ENCODE results near the gene GTPBP4. TPM values are rescaled to one million over a fixed set of nuclear protein-coding genes. Genes with fewer than 3 reads are reported as not detected.

GTPBP4 gene
- total RNA-seq, 1 donor = 38.9 TPM

GRCh38 chr10:1020958-1021357, 32.7 kb downstream of the GTPBP4 start:
- no peak for DNase-seq (ENCODE audit: low read depth)
- TF ChIP-seq CTCF (IDR thresholded peaks at IDR 0.05; ENCODE audit: insufficient read depth, low read depth, low read length) = no peak
- no peak overlapping the region for H3K4me3 ChIP-seq (ENCODE audit: low read depth, low read length)

- DNase-seq (ENCODE audit: low read depth) = no peak
- TF ChIP-seq CTCF (IDR thresholded peaks at IDR 0.05; ENCODE audit: insufficient read depth, low read depth, low read length) = no peak
- peak overlapping the region; percentile 12 for H3K4me3 ChIP-seq (ENCODE audit: low read depth, low read length)
These were observed 34.2 kb downstream of the GTPBP4 start for GRCh38 chr10:1022413-1022812.

- TF ChIP-seq CTCF (IDR thresholded peaks at IDR 0.05; ENCODE audit: insufficient read depth, low read depth, low read length) = no peak
- H3K4me3 ChIP-seq (ENCODE audit: low read depth, low read length) = no peak overlapping the region
- DNase-seq (ENCODE audit: low read depth) = no peak
These were observed 35.9 kb downstream of the GTPBP4 start for GRCh38 chr10:1024103-1024502.

GRCh38 chr10:1025683-1026082, 37.4 kb downstream of the GTPBP4 start, which contains the start of gene IDI2:
Gene IDI2 (minus strand): TSS chr10:1025859. CDS start chr10:1024723, 1,136 bp downstream.
- no peak for TF ChIP-seq CTCF (IDR thresholded peaks at IDR 0.05; ENCODE audit: insufficient read depth, low read depth, low read length)
- no peak for DNase-seq (ENCODE audit: low read depth)
- H3K4me3 ChIP-seq (ENCODE audit: low read depth, low read length) = no peak within 1 kb of the TSS

- DNase-seq (ENCODE audit: low read depth) = no peak
- no peak overlapping the region for H3K4me3 ChIP-seq (ENCODE audit: low read depth, low read length)
- no peak for TF ChIP-seq CTCF (IDR thresholded peaks at IDR 0.05; ENCODE audit: insufficient read depth, low read depth, low read length)
These were observed 38.3 kb downstream of the GTPBP4 start for GRCh38 chr10:1026578-1026977.

GRCh38 chr10:1029838-1030237, 41.6 kb downstream of the GTPBP4 start:
- no peak for TF ChIP-seq CTCF (IDR thresholded peaks at IDR 0.05; ENCODE audit: insufficient read depth, low read depth, low read length)

GRCh38 chr10:1033601-1034000, 45.4 kb downstream of the GTPBP4 start:
- H3K4me3 ChIP-seq (ENCODE audit: low read depth, low read length) = no peak overlapping the region
- no peak for TF ChIP-seq CTCF (IDR thresholded peaks at IDR 0.05; ENCODE audit: insufficient read depth, low read depth, low read length)
- no peak for DNase-seq (ENCODE audit: low read depth)

More at GRCh38 chr10:1029838-1030237, 41.6 kb downstream of the GTPBP4 start:
- DNase-seq (ENCODE audit: low read depth) = no peak
- H3K4me3 ChIP-seq (ENCODE audit: low read depth, low read length) = no peak overlapping the region
